ENCODE data around the gene FLAD1. TPM values are rescaled to one million over a fixed set of nuclear protein-coding genes. Genes with fewer than 3 reads are reported as not detected.

The FLAD1 gene
- total and polyA plus RNA-seq, 2 of the 8 experiments (the other 6 are each of a cell fraction or from before 2014, with no cell fraction given), result 104 to 143 TPM

DNA sequence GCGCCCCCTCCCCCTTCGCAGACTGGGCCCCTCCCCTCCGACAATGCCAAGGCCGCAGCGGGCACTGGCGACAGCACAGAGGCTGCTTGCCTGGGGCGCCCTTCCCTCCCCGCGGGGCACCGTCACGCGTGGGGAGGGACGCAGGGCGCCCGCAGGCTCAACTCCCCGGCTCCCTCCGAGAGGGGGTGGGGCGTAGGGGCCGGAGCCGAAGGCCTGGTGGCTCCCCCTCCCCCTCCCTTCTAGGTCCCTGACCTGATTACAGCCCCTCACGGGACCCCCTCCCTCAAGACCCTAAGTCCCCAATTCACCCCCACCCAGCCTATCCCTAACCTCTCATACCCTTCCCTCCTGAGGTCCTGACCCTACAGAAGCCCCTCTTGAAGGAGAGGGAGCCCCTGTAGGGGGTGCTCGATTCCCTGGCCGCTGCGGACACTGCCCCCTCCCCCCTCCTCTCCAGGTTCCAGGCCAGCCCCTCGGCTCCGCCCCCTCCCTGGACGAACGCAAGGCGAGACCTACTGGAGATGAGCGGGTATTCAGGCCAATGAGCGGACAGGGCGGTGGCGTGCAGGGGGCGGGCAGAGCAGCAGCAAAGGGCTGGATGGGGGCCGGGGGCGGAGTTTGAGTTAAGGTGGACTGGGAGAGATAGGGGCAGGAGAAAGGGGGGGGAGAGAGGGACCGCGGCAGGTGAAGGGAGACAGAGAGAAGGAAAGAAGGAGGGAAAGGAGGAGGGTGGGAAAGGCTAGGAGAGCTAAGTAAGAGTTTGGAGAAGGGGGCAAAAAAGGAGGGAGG lies 18.7 kb downstream of the FLAD1 start (continued):
- TF ChIP-seq BCL11A (IDR thresholded peaks at IDR 0.05; ENCODE audit: low read depth in 2 of 2, low read length in 2 of 2) (no peak), SP4 (IDR thresholded peaks at IDR 0.05; ENCODE audit: low read length) (no peak; the same call in 1 of the 2 replicates), CTCF (IDR thresholded peaks at IDR 0.05; ENCODE audit: control extremely low read depth in 1 of 3, insufficient read depth in 1 of 3, low read depth in 1 of 3, low read length in 3 of 3) (peak in 2 of 3 experiments; percentile 20 to 29; a peak in 2 of 4 replicates), TAF1 (IDR thresholded peaks at IDR 0.05; ENCODE audit: low read depth, low read length) (no peak), TEAD4 (IDR thresholded peaks at IDR 0.05; ENCODE audit: low read depth, low read length) (no peak), ATF3 (IDR thresholded peaks at IDR 0.05; ENCODE audit: insufficient read depth, low read depth, low read length) (no peak), RFX5 (IDR thresholded peaks at IDR 0.05; ENCODE audit: borderline replicate concordance, low read depth, low read length) (no peak), TBP (IDR thresholded peaks at IDR 0.05; ENCODE audit: low read depth, low read length) (no peak)
- TF ChIP-seq, protein P1, sequence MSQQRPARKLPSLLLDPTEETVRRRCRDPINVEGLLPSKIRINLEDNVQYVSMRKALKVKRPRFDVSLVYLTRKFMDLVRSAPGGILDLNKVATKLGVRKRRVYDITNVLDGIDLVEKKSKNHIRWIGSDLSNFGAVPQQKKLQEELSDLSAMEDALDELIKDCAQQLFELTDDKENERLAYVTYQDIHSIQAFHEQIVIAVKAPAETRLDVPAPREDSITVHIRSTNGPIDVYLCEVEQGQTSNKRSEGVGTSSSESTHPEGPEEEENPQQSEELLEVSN (IDR thresholded peaks at IDR 0.05), result no peak

All from H1 (cell line).